H9 (cell line): ENCODE data around the gene LXN. TPM values are rescaled to one million over a fixed set of nuclear protein-coding genes. Genes with fewer than 3 reads are reported as not detected.

ENCODE experiments used
- DNase-seq: peaks from one replicate; pipeline ENCODE4 v3.0.0-alpha.2; 2017
- H2AFZ ChIP-seq: one replicate; pipeline ENCODE4 v1.6.1; 2013; ENCODE audit warnings: mild to moderate bottlenecking, low read length, control low read depth, moderate library complexity
- H2AK5ac ChIP-seq: 2 replicates; pipeline ENCODE4 v1.6.1; 2013; ENCODE audit warnings: low read length, control low read depth, mixed read lengths; ENCODE audit not compliant: insufficient read length
- H2BK120ac ChIP-seq: one replicate; pipeline ENCODE4 v1.6.1; 2013; ENCODE audit warnings: low read depth, mild to moderate bottlenecking, low read length, control low read depth, inconsistent platforms; ENCODE audit not compliant: poor library complexity, severe bottlenecking
- H2BK12ac ChIP-seq: 2 replicates; pipeline ENCODE4 v1.6.1; 2013; ENCODE audit warnings: low read length, control low read depth, mixed read lengths, low read depth; ENCODE audit not compliant: insufficient read length
- H2BK15ac ChIP-seq: 2 replicates; pipeline ENCODE4 v1.6.1; 2013; ENCODE audit warnings: low read depth, low read length, control low read depth
- H2BK20ac ChIP-seq: one replicate; pipeline ENCODE4 v1.6.1; 2013; ENCODE audit warnings: low read depth, mild to moderate bottlenecking, low read length, control low read depth, inconsistent platforms; ENCODE audit not compliant: poor library complexity, severe bottlenecking
- H2BK5ac ChIP-seq: 2 replicates; pipeline ENCODE4 v1.6.1; 2013; ENCODE audit warnings: low read length, control low read depth, mixed read lengths; ENCODE audit not compliant: insufficient read length
- H3K14ac ChIP-seq: 2 replicates; pipeline ENCODE4 v1.6.1; 2013; ENCODE audit warnings: low read length, control low read depth; ENCODE audit not compliant: insufficient read depth
- H3K18ac ChIP-seq: 2 replicates; pipeline ENCODE4 v1.6.1; 2013; ENCODE audit warnings: low read depth, mild to moderate bottlenecking, mixed read lengths, low read length, control low read depth; ENCODE audit not compliant: insufficient read length
- H3K23ac ChIP-seq: 2 replicates; pipeline ENCODE4 v1.6.1; 2013; ENCODE audit warnings: low read length, control low read depth, mixed read lengths, low read depth; ENCODE audit not compliant: insufficient read length
- H3K23me2 ChIP-seq: 2 replicates; pipeline ENCODE4 v1.6.1; 2013; ENCODE audit warnings: low read depth, mild to moderate bottlenecking, mixed read lengths, low read length, control low read depth; ENCODE audit not compliant: insufficient read length, poor library complexity, severe bottlenecking
- H3K27ac ChIP-seq: 2 replicates; pipeline ENCODE4 v1.5.1; 2013; ENCODE audit warnings: low read length, control low read depth, mixed read lengths, low read depth; ENCODE audit not compliant: insufficient read length
- H3K27me3 ChIP-seq: 2 replicates; pipeline ENCODE4 v1.6.1; 2013; ENCODE audit warnings: low read length, control low read depth, inconsistent platforms; ENCODE audit not compliant: insufficient read depth
- H3K4ac ChIP-seq: 2 replicates; pipeline ENCODE4 v1.6.1; 2013; ENCODE audit warnings: low read depth, mild to moderate bottlenecking, control low read depth, inconsistent platforms, low read length, moderate library complexity
- H3K4me1 ChIP-seq: 2 replicates; pipeline ENCODE4 v1.6.1; 2013; ENCODE audit warnings: low read length, control low read depth, inconsistent platforms; ENCODE audit not compliant: insufficient read depth
- H3K4me2 ChIP-seq: 2 replicates; pipeline ENCODE4 v1.6.1; 2013; ENCODE audit warnings: low read length, control low read depth, mixed read lengths; ENCODE audit not compliant: insufficient read length, insufficient read depth
- H3K56ac ChIP-seq: 2 replicates; pipeline ENCODE4 v1.6.1; 2013; ENCODE audit warnings: low read depth, mild to moderate bottlenecking, mixed read lengths, low read length, control low read depth; ENCODE audit not compliant: insufficient read length
- H3K79me1 ChIP-seq: 2 replicates; pipeline ENCODE4 v1.6.1; 2013; ENCODE audit warnings: low read depth, mild to moderate bottlenecking, moderate library complexity, low read length, control low read depth, inconsistent platforms; ENCODE audit not compliant: insufficient read depth, poor library complexity, severe bottlenecking
- H3K79me2 ChIP-seq: 2 replicates; pipeline ENCODE4 v1.6.1; 2013; ENCODE audit warnings: low read length, control low read depth, inconsistent platforms; ENCODE audit not compliant: insufficient read depth
- H3K9ac ChIP-seq: 2 replicates; pipeline ENCODE4 v1.6.1; 2013; ENCODE audit warnings: low read length, control low read depth, mixed read lengths; ENCODE audit not compliant: insufficient read length; ENCODE audit errors: extremely low read depth
- H3K9me3 ChIP-seq: one replicate; pipeline ENCODE4 v1.6.1; 2013; ENCODE audit warnings: low read depth, low read length, inconsistent platforms; ENCODE audit not compliant: control insufficient read depth
- H3T11ph ChIP-seq: one replicate; pipeline ENCODE4 v1.6.1; 2013; ENCODE audit warnings: mild to moderate bottlenecking, low read length, control low read depth, inconsistent platforms
- H4K20me1 ChIP-seq: one replicate; pipeline ENCODE4 v1.6.1; 2013; ENCODE audit not compliant: control insufficient read depth, insufficient read length, insufficient read depth
- H4K5ac ChIP-seq: 2 replicates; pipeline ENCODE4 v1.6.1; 2013; ENCODE audit warnings: low read depth, mild to moderate bottlenecking, mixed read lengths, low read length, control low read depth; ENCODE audit not compliant: insufficient read length
- H4K8ac ChIP-seq: replicated peaks from 2 replicates; pipeline ENCODE4 v1.6.1; 2013; ENCODE audit warnings: low read length, control low read depth, mixed read lengths, low read depth; ENCODE audit not compliant: insufficient read length
- H4K91ac ChIP-seq: 2 replicates; pipeline ENCODE4 v1.6.1; 2013; ENCODE audit warnings: low read depth, mild to moderate bottlenecking, moderate library complexity, mixed read lengths, low read length, control low read depth; ENCODE audit not compliant: insufficient read length
- H3K27ac Mint-ChIP-seq, 3 experiments: 2 replicates in 2 of 3; 3 replicates in 1 of 3; pipeline ENCODE4 v1.8.0; 2020 to 2021; ENCODE audit warnings: mixed read lengths in 3 of 3, mild to moderate bottlenecking in 1 of 3, moderate library complexity in 1 of 3
- H3K27me3 Mint-ChIP-seq: 2 replicates; pipeline ENCODE4 v1.8.0; 2021; ENCODE audit warnings: low read depth, mild to moderate bottlenecking, moderate library complexity, mixed read lengths
- H3K36me3 Mint-ChIP-seq, 3 experiments: 2 replicates in 2 of 3; 3 replicates in 1 of 3; pipeline ENCODE4 v1.8.0; 2020 to 2021; ENCODE audit warnings: low read depth in 3 of 3, mixed read lengths in 3 of 3; ENCODE audit not compliant: insufficient read depth in 1 of 3
- H3K4me1 Mint-ChIP-seq, 2 experiments: 2 replicates each; pipeline ENCODE4 v1.8.0; 2020; ENCODE audit warnings: mixed read lengths in 2 of 2
- H3K4me3 Mint-ChIP-seq, 2 experiments: 2 replicates in 1 of 2; 3 replicates in 1 of 2; pipeline ENCODE4 v1.8.0; 2020 to 2021; ENCODE audit warnings: mild to moderate bottlenecking in 2 of 2, mixed read lengths in 2 of 2, moderate library complexity in 1 of 2
- H3K9me3 Mint-ChIP-seq, 2 experiments: 2 replicates in 1 of 2; 3 replicates in 1 of 2; pipeline ENCODE4 v1.8.0; 2020; ENCODE audit warnings: mild to moderate bottlenecking in 2 of 2, mixed read lengths in 2 of 2, moderate library complexity in 1 of 2
- CTCF ChIP-seq: fragments of 200-600 bp; sonication (generic); conservative IDR thresholded peaks from 3 replicates; pipeline ENCODE4 v1.8.0; 2021; ENCODE audit warnings: antibody characterized with exemption, mild to moderate bottlenecking
- WGBS: extraction: QIAGEN DNeasy Blood & Tissue Kit; methylation state at CpG from one replicate; pipeline ENCODE4 v1.1.7; 2013; ENCODE audit warnings: missing lambda C conversion rate, low lambda C conversion rate, mixed read lengths; ENCODE audit not compliant: insufficient read length; ENCODE audit errors: extremely low coverage; 5-methylcytosine and 5-hydroxymethylcytosine counted together
- total RNA-seq: library from RNA; stranded (reverse); gene quantifications from 2 replicates; pipeline ENCODE4 v1.2.1, GENCODE V29; 2021

LXN gene
- total RNA-seq, 1 experiment from 2014 or later = 6.7 TPM

GRCh38 chr3:158683230-158683962, 10.9 kb upstream of the LXN start:
- H3K36me3 Mint-ChIP-seq = peaks cover 0 to 4% (median 0%) of the 10 kb centered on the region in 3 experiments; a peak in 1 of 7 replicates
- Histone ChIP-seq H3K4ac (no peak overlapping the region), H2BK120ac (no peak overlapping the region), H3K27me3 (no peaks in the 10 kb centered on the region), H3K18ac (no peak overlapping the region), H3K56ac (no peak overlapping the region), H4K8ac (no peak overlapping the region), H3T11ph (no peak overlapping the region), H3K79me1 (no peaks in the 10 kb centered on the region), H4K91ac (no peak overlapping the region), H3K79me2 (no peaks in the 10 kb centered on the region), H2BK20ac (no peak overlapping the region), H2BK5ac (no peak overlapping the region), H4K20me1 (no peaks in the 10 kb centered on the region), H3K23me2 (no peaks in the 10 kb centered on the region), H2AK5ac (no peak overlapping the region), H4K5ac (no peak overlapping the region), H3K27ac (no peak overlapping the region), H3K4me1 (no peaks in the 10 kb centered on the region), H3K14ac (no peak overlapping the region), H3K9ac (no peak overlapping the region), H2BK15ac (no peak overlapping the region), H2AFZ (no peak overlapping the region), H2BK12ac (no peak overlapping the region), H3K4me2 (no peak overlapping the region), H3K9me3 (no peaks in the 10 kb centered on the region), H3K23ac (no peak overlapping the region)
- WGBS = no CpG with 5 or more reads among the region's 5 CpGs
- no peak for DNase-seq
- no peak overlapping the region for H3K27ac Mint-ChIP-seq
- H3K9me3 Mint-ChIP-seq = no peaks in the 10 kb centered on the region
- TF ChIP-seq CTCF = no peak
- no peaks in the 10 kb centered on the region for H3K27me3 Mint-ChIP-seq
- no peak overlapping the region for H3K4me3 Mint-ChIP-seq
- no peaks in the 10 kb centered on the region for H3K4me1 Mint-ChIP-seq
